Measurements from ENCODE around the gene FAAP20. TPM values are rescaled to one million over a fixed set of nuclear protein-coding genes. Genes with fewer than 3 reads are reported as not detected.
A peak's percentile ranks its signal among the peaks of the same experiment; 100 is the strongest.

FAAP20 gene
- total and polyA plus RNA-seq, 2 experiments from 2014 or later, result 79.1 to 167 TPM

DNA sequence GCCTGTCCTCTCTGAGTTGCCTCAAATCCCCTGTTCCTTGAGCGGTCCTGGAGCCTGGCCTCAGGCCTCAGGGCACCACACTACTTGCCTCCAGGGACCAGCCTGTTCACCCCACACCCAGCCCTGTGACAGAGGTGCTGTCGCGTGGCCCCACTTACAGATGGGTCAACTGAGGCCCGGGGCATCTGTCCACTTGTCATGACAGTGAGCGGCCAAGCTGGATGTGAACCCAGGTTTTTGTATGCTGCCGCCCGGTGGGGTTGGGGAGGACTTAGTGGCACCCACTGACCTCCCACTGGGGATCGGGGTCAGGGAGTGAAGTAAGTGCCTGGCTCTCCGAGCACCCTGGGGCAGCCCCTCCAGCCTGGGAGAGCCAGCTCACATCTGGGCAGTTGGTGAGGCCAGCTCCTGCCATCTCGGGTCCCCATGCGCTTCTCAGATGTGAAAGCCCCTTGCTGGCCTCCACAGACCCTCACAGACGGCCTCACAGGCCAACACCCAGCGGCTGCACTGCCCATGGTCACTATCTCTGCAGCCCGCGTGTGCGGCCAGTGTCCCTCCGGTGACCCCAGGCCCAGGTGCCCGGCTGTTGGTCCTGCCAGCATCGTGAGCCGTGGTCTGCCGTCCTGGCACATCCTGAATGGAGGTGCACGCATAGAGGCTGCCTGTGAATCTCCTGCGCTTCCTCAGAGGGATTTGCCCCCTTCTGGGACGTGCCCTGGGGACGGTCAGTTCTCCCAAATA, 9.3 kb upstream of the FAAP20 start:
- Histone ChIP-seq H3K27me3 (ENCODE audit: insufficient read depth) (peaks cover 6% of the 10 kb centered on the region; the same call in 1 of the 2 replicates), H3K4me1 (ENCODE audit: insufficient read depth) (peaks cover 10% of the 10 kb centered on the region; the same call in 1 of the 2 replicates), H3K9me2 (ENCODE audit: insufficient read depth) (no peaks in the 10 kb centered on the region), H3K27ac (ENCODE audit: low read depth) (no peak overlapping the region), H4K20me1 (replicated peaks; ENCODE audit: insufficient read depth) (no peaks in the 10 kb centered on the region), H3K36me3 (ENCODE audit: insufficient read depth) (no peaks in the 10 kb centered on the region), H3K4me3 (peak overlapping the region; percentile 70), H3F3A (replicated peaks; ENCODE audit: low read depth) (peaks cover 7% of the 10 kb centered on the region; the same call in 1 of the 2 replicates), H3K4me2 (peak overlapping the region; percentile 89), H3K79me2 (replicated peaks; ENCODE audit: insufficient read depth) (no peaks in the 10 kb centered on the region; the same call in 1 of the 2 replicates), H2AFZ (no peak overlapping the region)
- H3K36me3 Mint-ChIP-seq (ENCODE audit: low read depth), result no peaks in the 10 kb centered on the region
- TF ChIP-seq, protein P1, sequence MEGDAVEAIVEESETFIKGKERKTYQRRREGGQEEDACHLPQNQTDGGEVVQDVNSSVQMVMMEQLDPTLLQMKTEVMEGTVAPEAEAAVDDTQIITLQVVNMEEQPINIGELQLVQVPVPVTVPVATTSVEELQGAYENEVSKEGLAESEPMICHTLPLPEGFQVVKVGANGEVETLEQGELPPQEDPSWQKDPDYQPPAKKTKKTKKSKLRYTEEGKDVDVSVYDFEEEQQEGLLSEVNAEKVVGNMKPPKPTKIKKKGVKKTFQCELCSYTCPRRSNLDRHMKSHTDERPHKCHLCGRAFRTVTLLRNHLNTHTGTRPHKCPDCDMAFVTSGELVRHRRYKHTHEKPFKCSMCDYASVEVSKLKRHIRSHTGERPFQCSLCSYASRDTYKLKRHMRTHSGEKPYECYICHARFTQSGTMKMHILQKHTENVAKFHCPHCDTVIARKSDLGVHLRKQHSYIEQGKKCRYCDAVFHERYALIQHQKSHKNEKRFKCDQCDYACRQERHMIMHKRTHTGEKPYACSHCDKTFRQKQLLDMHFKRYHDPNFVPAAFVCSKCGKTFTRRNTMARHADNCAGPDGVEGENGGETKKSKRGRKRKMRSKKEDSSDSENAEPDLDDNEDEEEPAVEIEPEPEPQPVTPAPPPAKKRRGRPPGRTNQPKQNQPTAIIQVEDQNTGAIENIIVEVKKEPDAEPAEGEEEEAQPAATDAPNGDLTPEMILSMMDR (conservative IDR thresholded peaks at IDR 0.05; ENCODE audit: low read depth in 2 of 2), result no peak
- no peak for TF ChIP-seq POLR2AphosphoS5 (IDR thresholded peaks at IDR 0.05; ENCODE audit: low read depth)
- no peak for TF ChIP-seq STAT1 (IDR thresholded peaks at IDR 0.05; ENCODE audit: unreplicated experiment)
- TF ChIP-seq, protein P2, sequence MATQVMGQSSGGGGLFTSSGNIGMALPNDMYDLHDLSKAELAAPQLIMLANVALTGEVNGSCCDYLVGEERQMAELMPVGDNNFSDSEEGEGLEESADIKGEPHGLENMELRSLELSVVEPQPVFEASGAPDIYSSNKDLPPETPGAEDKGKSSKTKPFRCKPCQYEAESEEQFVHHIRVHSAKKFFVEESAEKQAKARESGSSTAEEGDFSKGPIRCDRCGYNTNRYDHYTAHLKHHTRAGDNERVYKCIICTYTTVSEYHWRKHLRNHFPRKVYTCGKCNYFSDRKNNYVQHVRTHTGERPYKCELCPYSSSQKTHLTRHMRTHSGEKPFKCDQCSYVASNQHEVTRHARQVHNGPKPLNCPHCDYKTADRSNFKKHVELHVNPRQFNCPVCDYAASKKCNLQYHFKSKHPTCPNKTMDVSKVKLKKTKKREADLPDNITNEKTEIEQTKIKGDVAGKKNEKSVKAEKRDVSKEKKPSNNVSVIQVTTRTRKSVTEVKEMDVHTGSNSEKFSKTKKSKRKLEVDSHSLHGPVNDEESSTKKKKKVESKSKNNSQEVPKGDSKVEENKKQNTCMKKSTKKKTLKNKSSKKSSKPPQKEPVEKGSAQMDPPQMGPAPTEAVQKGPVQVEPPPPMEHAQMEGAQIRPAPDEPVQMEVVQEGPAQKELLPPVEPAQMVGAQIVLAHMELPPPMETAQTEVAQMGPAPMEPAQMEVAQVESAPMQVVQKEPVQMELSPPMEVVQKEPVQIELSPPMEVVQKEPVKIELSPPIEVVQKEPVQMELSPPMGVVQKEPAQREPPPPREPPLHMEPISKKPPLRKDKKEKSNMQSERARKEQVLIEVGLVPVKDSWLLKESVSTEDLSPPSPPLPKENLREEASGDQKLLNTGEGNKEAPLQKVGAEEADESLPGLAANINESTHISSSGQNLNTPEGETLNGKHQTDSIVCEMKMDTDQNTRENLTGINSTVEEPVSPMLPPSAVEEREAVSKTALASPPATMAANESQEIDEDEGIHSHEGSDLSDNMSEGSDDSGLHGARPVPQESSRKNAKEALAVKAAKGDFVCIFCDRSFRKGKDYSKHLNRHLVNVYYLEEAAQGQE (IDR thresholded peaks at IDR 0.05; ENCODE audit: unreplicated experiment), result no peak
- no peak for TF ChIP-seq JUNB (IDR thresholded peaks at IDR 0.05; ENCODE audit: unreplicated experiment)
- no peak for TF ChIP-seq EZH2phosphoT487 (IDR thresholded peaks at IDR 0.05; ENCODE audit: unreplicated experiment)
- no peak for TF ChIP-seq CREB1 (CRISPR knock-in tag; IDR thresholded peaks at IDR 0.05; ENCODE audit: low read depth)
- TF ChIP-seq, protein P3, sequence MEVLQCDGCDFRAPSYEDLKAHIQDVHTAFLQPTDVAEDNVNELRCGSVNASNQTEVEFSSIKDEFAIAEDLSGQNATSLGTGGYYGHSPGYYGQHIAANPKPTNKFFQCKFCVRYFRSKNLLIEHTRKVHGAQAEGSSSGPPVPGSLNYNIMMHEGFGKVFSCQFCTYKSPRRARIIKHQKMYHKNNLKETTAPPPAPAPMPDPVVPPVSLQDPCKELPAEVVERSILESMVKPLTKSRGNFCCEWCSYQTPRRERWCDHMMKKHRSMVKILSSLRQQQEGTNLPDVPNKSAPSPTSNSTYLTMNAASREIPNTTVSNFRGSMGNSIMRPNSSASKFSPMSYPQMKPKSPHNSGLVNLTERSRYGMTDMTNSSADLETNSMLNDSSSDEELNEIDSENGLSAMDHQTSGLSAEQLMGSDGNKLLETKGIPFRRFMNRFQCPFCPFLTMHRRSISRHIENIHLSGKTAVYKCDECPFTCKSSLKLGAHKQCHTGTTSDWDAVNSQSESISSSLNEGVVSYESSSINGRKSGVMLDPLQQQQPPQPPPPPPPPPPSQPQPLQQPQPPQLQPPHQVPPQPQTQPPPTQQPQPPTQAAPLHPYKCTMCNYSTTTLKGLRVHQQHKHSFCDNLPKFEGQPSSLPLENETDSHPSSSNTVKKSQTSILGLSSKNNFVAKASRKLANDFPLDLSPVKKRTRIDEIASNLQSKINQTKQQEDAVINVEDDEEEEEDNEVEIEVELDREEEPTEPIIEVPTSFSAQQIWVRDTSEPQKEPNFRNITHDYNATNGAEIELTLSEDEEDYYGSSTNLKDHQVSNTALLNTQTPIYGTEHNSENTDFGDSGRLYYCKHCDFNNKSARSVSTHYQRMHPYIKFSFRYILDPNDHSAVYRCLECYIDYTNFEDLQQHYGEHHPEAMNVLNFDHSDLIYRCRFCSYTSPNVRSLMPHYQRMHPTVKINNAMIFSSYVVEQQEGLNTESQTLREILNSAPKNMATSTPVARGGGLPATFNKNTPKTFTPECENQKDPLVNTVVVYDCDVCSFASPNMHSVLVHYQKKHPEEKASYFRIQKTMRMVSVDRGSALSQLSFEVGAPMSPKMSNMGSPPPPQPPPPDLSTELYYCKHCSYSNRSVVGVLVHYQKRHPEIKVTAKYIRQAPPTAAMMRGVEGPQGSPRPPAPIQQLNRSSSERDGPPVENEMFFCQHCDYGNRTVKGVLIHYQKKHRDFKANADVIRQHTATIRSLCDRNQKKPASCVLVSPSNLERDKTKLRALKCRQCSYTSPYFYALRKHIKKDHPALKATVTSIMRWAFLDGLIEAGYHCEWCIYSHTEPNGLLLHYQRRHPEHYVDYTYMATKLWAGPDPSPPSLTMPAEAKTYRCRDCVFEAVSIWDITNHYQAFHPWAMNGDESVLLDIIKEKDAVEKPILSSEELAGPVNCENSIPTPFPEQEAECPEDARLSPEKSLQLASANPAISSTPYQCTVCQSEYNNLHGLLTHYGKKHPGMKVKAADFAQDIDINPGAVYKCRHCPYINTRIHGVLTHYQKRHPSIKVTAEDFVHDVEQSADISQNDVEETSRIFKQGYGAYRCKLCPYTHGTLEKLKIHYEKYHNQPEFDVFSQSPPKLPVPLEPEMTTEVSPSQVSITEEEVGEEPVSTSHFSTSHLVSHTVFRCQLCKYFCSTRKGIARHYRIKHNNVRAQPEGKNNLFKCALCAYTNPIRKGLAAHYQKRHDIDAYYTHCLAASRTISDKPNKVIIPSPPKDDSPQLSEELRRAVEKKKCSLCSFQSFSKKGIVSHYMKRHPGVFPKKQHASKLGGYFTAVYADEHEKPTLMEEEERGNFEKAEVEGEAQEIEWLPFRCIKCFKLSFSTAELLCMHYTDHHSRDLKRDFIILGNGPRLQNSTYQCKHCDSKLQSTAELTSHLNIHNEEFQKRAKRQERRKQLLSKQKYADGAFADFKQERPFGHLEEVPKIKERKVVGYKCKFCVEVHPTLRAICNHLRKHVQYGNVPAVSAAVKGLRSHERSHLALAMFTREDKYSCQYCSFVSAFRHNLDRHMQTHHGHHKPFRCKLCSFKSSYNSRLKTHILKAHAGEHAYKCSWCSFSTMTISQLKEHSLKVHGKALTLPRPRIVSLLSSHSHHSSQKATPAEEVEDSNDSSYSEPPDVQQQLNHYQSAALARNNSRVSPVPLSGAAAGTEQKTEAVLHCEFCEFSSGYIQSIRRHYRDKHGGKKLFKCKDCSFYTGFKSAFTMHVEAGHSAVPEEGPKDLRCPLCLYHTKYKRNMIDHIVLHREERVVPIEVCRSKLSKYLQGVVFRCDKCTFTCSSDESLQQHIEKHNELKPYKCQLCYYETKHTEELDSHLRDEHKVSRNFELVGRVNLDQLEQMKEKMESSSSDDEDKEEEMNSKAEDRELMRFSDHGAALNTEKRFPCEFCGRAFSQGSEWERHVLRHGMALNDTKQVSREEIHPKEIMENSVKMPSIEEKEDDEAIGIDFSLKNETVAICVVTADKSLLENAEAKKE (CRISPR knock-in tag; IDR thresholded peaks at IDR 0.05), result no peak
- no peak for TF ChIP-seq ZNF331 (CRISPR knock-in tag; IDR thresholded peaks at IDR 0.05; ENCODE audit: low read depth)
- TF ChIP-seq ZNF114 (CRISPR knock-in tag; IDR thresholded peaks at IDR 0.05), result no peak
- H3K27me3 Mint-ChIP-seq (ENCODE audit: insufficient read depth, low read depth, poor library complexity), result peaks cover 25% of the 10 kb centered on the region
- H3K9me3 Mint-ChIP-seq, result no peaks in the 10 kb centered on the region
- ATAC-seq (no peak), DNase-seq (ENCODE audit: low spot score) (no peak)
- no peak overlapping the region; the same call in 1 of the 2 replicates for H3K27ac Mint-ChIP-seq
- H3K4me1 Mint-ChIP-seq, result peaks cover 19% of the 10 kb centered on the region
- H3K4me3 Mint-ChIP-seq, result peak overlapping the region; percentile 65
